Activated naive CD4-positive, alpha-beta T cell treated with anti-CD3 and anti-CD28 coated beads for 36 hours (primary cell): ENCODE data around the gene MADD. TPM values are rescaled to one million over a fixed set of nuclear protein-coding genes. Genes with fewer than 3 reads are reported as not detected.

Experiments
- CTCF ChIA-PET: fragments of 350-600 bp; sonication (Branson Sonifier 250); formaldehyde crosslinking; loops from one replicate; lab custom pipeline; 2021; ENCODE audit warnings: antibody characterized with exemption; lab: Charles Lee
- DNase-seq: peaks from one replicate; pipeline ENCODE4 v3.0.0-alpha.2; 2020
- H3K27ac Mint-ChIP-seq: one replicate; pipeline ENCODE4 v1.8.0; 2021; ENCODE audit warnings: mild to moderate bottlenecking, mixed read lengths
- H3K27me3 Mint-ChIP-seq: one replicate; pipeline ENCODE4 v1.8.0; 2021; ENCODE audit warnings: low read depth, mixed read lengths
- H3K36me3 Mint-ChIP-seq: one replicate; pipeline ENCODE4 v1.8.0; 2021; ENCODE audit warnings: low read depth, mixed read lengths
- H3K4me1 Mint-ChIP-seq: one replicate; pipeline ENCODE4 v1.8.0; 2021; ENCODE audit warnings: low read depth, mixed read lengths
- H3K4me3 Mint-ChIP-seq: one replicate; pipeline ENCODE4 v1.8.0; 2021; ENCODE audit warnings: mild to moderate bottlenecking, moderate library complexity, mixed read lengths
- H3K9me3 Mint-ChIP-seq: one replicate; pipeline ENCODE4 v1.8.0; 2021; ENCODE audit warnings: mixed read lengths
- intact Hi-C: fragments of 100-400 bp; cut with micrococcal nuclease; formaldehyde crosslinking; loops from one replicate; pipeline ENCODE4 v1.15.1; 2023
- total RNA-seq, 2 experiments: library from RNA; stranded (reverse); gene quantifications; one replicate each; pipeline ENCODE4 v1.2.3, GENCODE V29; 2021

The MADD gene
- total RNA-seq, 2 experiments from 2014 or later = 49.9 to 52.2 TPM

- CTCF ChIA-PET = interaction anchor here (1.9 kb wide), 1 partner anchor 31 kb away, joined by 4 read pairs; no protein-coding TSS in a partner anchor
- Mint-ChIP-seq H3K4me3 (no peak overlapping the region), H3K4me1 (peaks cover 11% of the 10 kb centered on the region), H3K27ac (no peak overlapping the region), H3K36me3 (no peaks in the 10 kb centered on the region), H3K9me3 (no peaks in the 10 kb centered on the region), H3K27me3 (no peaks in the 10 kb centered on the region)
- intact Hi-C loops = no loop called here
- no peak for DNase-seq
These were observed 106.2 kb downstream of the MADD start for GRCh38 chr11:47376107-47376524.

DNA sequence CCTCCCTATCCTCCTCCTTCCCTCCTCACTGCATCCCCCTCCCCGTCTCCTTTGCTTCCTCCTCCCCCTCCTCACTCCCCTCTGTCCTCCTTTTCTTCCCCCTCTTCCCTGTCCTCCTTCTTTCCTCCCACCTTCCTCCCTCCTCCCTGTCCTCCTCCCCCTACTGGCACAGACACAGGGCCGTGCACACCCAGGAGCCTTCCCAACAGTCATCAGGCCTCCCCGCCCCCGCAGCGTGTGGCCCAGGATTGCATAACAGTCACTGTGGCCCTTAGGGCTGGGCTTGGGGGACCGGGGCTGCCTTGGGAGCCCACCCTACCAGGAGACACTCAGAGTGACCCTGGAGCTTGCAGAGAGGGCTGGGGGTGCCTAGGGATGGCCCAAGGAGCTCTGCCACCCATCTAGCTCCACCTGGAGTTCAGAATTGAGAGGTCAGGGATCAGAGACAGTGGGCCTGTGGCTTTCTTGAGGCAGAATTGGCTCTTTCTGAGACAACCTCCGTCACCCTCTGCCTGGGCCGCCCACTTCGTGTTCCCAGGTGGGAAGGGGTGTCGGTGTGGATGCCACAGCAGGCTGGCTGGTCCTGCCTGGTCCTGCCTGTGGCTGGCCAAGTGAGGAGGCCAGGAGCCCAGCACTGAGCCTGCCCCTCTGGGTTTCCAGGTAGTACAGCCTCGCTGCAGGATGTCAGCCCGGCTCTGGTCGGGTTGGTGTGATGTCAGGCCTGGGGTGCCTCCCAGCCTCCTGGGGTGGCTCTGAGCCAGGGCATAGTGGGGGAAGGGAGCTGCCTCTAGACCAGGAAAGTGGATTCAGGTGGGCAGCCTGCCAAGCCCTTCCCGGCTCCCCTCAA lies 106.8 kb downstream of the MADD start:
- intact Hi-C loops = no loop called here
- CTCF ChIA-PET = interaction anchor here (1.9 kb wide), 1 partner anchor 30 kb away, joined by 4 read pairs; no protein-coding TSS in a partner anchor
- Mint-ChIP-seq H3K9me3 (no peaks in the 10 kb centered on the region), H3K4me3 (no peak overlapping the region), H3K4me1 (peaks cover 11% of the 10 kb centered on the region), H3K36me3 (no peaks in the 10 kb centered on the region), H3K27me3 (no peaks in the 10 kb centered on the region), H3K27ac (no peak overlapping the region)
- no peak for DNase-seq

DNA sequence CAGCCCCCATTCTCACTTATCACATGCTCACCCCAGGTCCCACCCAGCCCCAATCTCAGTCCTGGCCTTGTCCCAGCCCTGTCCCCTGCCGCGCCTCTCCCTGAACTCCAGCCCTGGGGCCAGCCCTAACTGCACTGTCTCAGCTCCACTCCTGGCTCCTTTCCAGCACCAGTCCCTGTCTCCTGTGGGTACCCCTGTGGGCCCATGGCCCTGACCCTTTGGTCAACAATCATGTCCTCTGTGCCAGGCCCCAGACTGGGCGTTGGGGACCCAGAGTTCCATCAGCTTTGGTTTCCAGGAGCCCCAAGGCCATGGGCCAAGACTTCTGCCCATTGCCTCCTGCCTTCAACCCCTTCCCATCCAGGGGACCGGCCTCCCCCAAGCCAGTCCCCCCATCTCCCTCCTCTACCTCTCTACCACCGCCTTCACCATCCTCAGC lies 107.7 kb downstream of the MADD start:
- Mint-ChIP-seq H3K36me3 (no peaks in the 10 kb centered on the region), H3K4me3 (no peak overlapping the region), H3K9me3 (no peaks in the 10 kb centered on the region), H3K27ac (no peak overlapping the region), H3K27me3 (no peaks in the 10 kb centered on the region), H3K4me1 (peaks cover 11% of the 10 kb centered on the region)
- no peak for DNase-seq
- CTCF ChIA-PET = interaction anchor here (1.1 to 1.9 kb wide), 2 partner anchors 15 to 30 kb away, joined by 3 to 4 read pairs; no protein-coding TSS in a partner anchor
- intact Hi-C loops = no loop called here

DNA sequence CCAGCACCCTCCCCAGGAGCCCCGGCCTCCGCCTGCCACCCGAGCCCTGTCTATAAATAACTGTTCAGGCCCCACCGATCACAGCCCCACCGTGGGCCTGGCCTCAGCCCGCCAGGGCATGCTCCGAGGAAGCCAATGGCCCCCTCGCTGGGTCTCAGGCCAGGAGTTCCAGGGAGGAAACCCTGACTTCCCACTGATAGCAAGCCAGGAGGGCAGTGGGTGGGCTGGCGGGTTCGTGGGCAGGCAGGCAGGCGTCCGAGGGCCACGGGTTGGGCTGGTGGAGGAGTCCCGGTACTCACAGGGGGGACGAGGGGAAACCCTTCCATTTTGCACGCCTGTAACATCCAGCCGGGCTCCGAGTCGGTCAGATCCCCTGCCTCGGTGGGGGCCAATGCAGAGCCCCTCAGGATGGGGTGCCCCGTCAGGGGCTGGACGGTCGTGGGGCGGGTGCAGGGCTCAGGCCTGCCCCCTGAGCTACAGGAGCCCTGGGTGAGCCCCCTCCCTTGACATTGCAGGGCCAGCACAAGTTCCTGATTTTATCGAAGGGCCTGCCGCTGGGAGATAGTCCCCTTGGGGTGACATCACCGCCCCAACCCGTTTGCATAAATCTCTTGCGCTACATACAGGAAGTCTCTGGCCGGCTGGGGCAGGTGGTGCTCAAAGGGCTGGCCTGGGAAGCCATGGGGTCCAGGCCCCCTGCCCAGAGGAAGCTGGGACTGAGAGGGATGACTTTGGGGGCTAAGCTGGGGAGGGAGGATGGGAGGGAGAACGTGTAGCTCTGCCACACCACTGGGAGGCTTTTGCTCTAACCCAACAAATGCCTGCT lies 108.3 kb downstream of the MADD start, which contains the start of gene SPI1:
Gene SPI1, minus strand, starts transcription at position 538 of the 826 bp plus-strand sequence. Its CDS starts 194 bp downstream, at position 344.
- intact Hi-C loops = no loop called here
- Mint-ChIP-seq H3K27me3 (no peaks in the 10 kb centered on the region), H3K4me3 (no peak within 1 kb of the TSS), H3K9me3 (no peaks in the 10 kb centered on the region), H3K27ac (no peak within 1 kb of the TSS), H3K36me3 (no peaks in the 10 kb centered on the region), H3K4me1 (peaks cover 11% of the 10 kb centered on the region)
- CTCF ChIA-PET = interaction anchor here (1.1 to 1.9 kb wide), 2 partner anchors 15 to 29 kb away, joined by 3 to 4 read pairs; no protein-coding TSS in a partner anchor
- no peak for DNase-seq

DNA sequence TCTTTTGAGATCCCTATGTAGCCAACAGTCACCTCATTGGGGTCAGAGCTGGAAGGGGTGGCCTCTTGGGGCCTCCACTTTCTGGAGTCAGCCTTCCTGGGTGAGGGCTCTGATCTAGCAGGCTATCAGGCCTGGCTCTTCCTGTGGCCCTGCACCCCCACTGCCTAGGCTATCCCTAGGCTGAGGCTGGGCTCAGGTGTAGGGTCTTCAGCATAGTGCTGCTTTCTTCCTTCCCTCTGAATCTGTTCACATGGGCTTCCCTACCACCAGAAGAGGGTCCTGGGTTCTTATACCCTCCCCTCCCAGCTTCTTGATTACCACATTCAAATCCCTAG lies 108.9 kb downstream of the MADD start:
- DNase-seq = no peak
- no peaks in the 10 kb centered on the region for H3K9me3 Mint-ChIP-seq
- intact Hi-C loops = no loop called here
- H3K27me3 Mint-ChIP-seq = no peaks in the 10 kb centered on the region
- H3K4me3 Mint-ChIP-seq = no peak overlapping the region
- no peaks in the 10 kb centered on the region for H3K36me3 Mint-ChIP-seq
- CTCF ChIA-PET = interaction anchor here (1.1 kb wide), 1 partner anchor 14 kb away, joined by 3 read pairs; no protein-coding TSS in a partner anchor
- H3K4me1 Mint-ChIP-seq = peaks cover 10% of the 10 kb centered on the region
- no peak overlapping the region for H3K27ac Mint-ChIP-seq

DNA sequence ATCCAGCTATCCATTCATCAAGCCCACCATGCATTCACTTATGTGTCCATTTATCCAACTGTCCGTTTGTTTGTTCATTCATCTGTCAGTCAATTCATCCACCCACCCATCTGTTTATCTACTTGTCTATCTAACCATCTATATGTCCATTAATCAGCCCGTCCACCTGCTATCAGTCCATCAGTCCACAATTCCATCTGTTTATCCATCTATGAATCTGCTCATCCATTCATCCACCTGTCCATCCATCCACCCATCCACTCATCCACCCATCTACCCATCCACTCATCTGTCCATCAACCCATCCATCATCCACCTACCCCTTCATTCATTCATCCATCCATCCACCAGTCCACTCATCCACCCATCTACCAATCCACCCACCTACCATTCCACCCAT lies 109.4 kb downstream of the MADD start:
- CTCF ChIA-PET = no interaction called here
- DNase-seq = no peak
- Mint-ChIP-seq H3K4me3 (no peak overlapping the region), H3K27me3 (no peaks in the 10 kb centered on the region), H3K9me3 (no peaks in the 10 kb centered on the region), H3K36me3 (no peaks in the 10 kb centered on the region), H3K4me1 (peaks cover 5% of the 10 kb centered on the region), H3K27ac (no peak overlapping the region)
- intact Hi-C loops = no loop called here

Other genes with a start within 250 kb of the MADD start
- gene ARFGAP2, start 93.3 kb upstream of the MADD start, total RNA-seq = 10 to 100 TPM; 75.1 to 78.7 TPM
- 1 to 10 TPM; 6.5 to 7.2 TPM for gene PACSIN3, start 83.7 kb upstream of the MADD start, total RNA-seq
- 100 to 1,000 TPM; 273 to 282 TPM for gene DDB2, start 55.2 kb upstream of the MADD start, total RNA-seq
- 1 to 10 TPM; 8.0 to 9.3 TPM for gene ACP2, start 21.3 kb upstream of the MADD start, total RNA-seq
- 10 to 100 TPM; 10.4 to 11.3 TPM for gene NR1H3, start 12.1 kb upstream of the MADD start, total RNA-seq
- gene MYBPC3, start 82.6 kb downstream of the MADD start, total RNA-seq = not detected
- gene SPI1, start 108.4 kb downstream of the MADD start, total RNA-seq = not detected
- gene SLC39A13, start 138.5 kb downstream of the MADD start, total RNA-seq = 1 to 10 TPM; 9.2 TPM
- gene PSMC3, start 156.3 kb downstream of the MADD start, total RNA-seq = 100 to 1,000 TPM; 127 to 129 TPM
- gene RAPSN, start 179.0 kb downstream of the MADD start, total RNA-seq = not detected